Calu3 (cell line): Measurements from ENCODE around the gene SHKBP1. TPM values are rescaled to one million over a fixed set of nuclear protein-coding genes. Genes with fewer than 3 reads are reported as not detected.

Source experiments
- BruUV-seq: library from RNA; stranded (reverse); fragments of 400-500 nt; replicated peaks from 2 replicates; lab custom pipeline; 2021; lab: Mats Ljungman, UMichigan
- CTCF ChIA-PET: fragments of 300-600 bp; sonication (Branson Sonifier 250); formaldehyde crosslinking; loops from one replicate; lab custom pipeline; 2022; ENCODE audit warnings: antibody characterized with exemption; lab: Charles Lee
- DNase-seq: peaks from one replicate; pipeline ENCODE4 v3.0.0; 2022
- H3K27ac Mint-ChIP-seq: one replicate; pipeline ENCODE4 v1.8.0; 2022; ENCODE audit warnings: mixed read lengths; ENCODE audit not compliant: unreplicated experiment
- H3K27me3 Mint-ChIP-seq: one replicate; pipeline ENCODE4 v1.8.0; 2022; ENCODE audit warnings: mixed read lengths; ENCODE audit not compliant: unreplicated experiment
- H3K36me3 Mint-ChIP-seq: one replicate; pipeline ENCODE4 v1.8.0; 2022; ENCODE audit warnings: mild to moderate bottlenecking, moderate library complexity, mixed read lengths; ENCODE audit not compliant: insufficient read depth, unreplicated experiment
- H3K4me1 Mint-ChIP-seq: one replicate; pipeline ENCODE4 v1.8.0; 2022; ENCODE audit warnings: mild to moderate bottlenecking, low read depth, mixed read lengths; ENCODE audit not compliant: unreplicated experiment
- H3K4me3 Mint-ChIP-seq: one replicate; pipeline ENCODE4 v1.8.0; 2022; ENCODE audit warnings: mild to moderate bottlenecking, low read depth, moderate library complexity, mixed read lengths; ENCODE audit not compliant: unreplicated experiment
- H3K9me3 Mint-ChIP-seq: one replicate; pipeline ENCODE4 v1.8.0; 2022; ENCODE audit warnings: low read depth, mixed read lengths; ENCODE audit not compliant: unreplicated experiment
- intact Hi-C: fragments of 100-400 bp; cut with micrococcal nuclease; formaldehyde crosslinking; loops from one replicate; pipeline ENCODE4 v1.10.0; 2022; ENCODE audit not compliant: unreplicated experiment
- total RNA-seq: library from RNA; stranded (reverse); gene quantifications from 2 replicates; pipeline ENCODE4 v1.2.3, GENCODE V29; 2022
- TF ChIP-seq, protein P1 (sequence below): fragments of 200-600 bp; IDR thresholded peaks from one replicate; pipeline ENCODE4 v1.8.0; 2022; ENCODE audit warnings: antibody characterized with exemption; ENCODE audit not compliant: unreplicated experiment

SHKBP1 gene
- total RNA-seq, 1 experiment from 2014 or later = 117 TPM

DNA sequence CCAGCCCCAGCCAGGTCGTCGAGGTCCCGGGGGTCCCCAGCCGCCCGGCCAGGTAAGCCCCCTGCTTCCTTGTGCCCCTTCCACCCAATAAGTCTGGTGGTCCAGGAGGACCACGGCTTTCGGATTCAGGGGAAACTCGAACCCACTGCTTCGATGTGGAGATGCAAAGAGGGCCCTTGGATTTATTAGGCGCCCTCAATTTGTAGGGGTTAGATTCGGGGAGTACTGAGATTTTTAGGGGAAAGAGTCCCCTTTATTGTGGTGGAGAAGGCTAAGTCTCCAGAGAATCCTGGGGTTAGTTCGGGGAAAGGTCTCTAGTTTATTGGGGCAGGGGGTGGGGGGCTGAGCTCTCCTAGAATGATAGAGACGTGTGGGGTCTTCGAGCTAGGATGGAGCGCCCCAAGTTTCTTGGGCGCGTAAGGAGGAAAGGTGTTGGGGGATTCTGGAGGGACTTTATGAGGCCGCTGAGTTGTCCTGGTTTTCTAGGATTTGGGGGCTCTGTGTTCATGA is 20.7 kb downstream of the SHKBP1 start:
- H3K4me1 Mint-ChIP-seq = peaks cover 52% of the 10 kb centered on the region
- no peak for DNase-seq
- intact Hi-C loops = loop anchor here (5.0 to 10.0 kb wide), 2 partner anchors 50 to 133 kb away; partner anchors contain the start of genes BLVRB and SPTBN4
- H3K27me3 Mint-ChIP-seq = peaks cover 65% of the 10 kb centered on the region
- CTCF ChIA-PET = interaction anchor here (1.4 kb wide), 1 partner anchor 56 kb away, joined by 4 read pairs; no protein-coding TSS in a partner anchor
- H3K27ac Mint-ChIP-seq = no peak overlapping the region
- peak overlapping the region; percentile 15 for H3K4me3 Mint-ChIP-seq
- no TSS peak for BruUV-seq
- H3K36me3 Mint-ChIP-seq = peaks cover 34% of the 10 kb centered on the region
- H3K9me3 Mint-ChIP-seq = no peaks in the 10 kb centered on the region
- TF ChIP-seq, protein P1, sequence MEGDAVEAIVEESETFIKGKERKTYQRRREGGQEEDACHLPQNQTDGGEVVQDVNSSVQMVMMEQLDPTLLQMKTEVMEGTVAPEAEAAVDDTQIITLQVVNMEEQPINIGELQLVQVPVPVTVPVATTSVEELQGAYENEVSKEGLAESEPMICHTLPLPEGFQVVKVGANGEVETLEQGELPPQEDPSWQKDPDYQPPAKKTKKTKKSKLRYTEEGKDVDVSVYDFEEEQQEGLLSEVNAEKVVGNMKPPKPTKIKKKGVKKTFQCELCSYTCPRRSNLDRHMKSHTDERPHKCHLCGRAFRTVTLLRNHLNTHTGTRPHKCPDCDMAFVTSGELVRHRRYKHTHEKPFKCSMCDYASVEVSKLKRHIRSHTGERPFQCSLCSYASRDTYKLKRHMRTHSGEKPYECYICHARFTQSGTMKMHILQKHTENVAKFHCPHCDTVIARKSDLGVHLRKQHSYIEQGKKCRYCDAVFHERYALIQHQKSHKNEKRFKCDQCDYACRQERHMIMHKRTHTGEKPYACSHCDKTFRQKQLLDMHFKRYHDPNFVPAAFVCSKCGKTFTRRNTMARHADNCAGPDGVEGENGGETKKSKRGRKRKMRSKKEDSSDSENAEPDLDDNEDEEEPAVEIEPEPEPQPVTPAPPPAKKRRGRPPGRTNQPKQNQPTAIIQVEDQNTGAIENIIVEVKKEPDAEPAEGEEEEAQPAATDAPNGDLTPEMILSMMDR = no peak

- intact Hi-C loops = loop anchor here (5.0 to 10.0 kb wide), 2 partner anchors 51 to 134 kb away; partner anchors contain the start of genes BLVRB and SPTBN4
- H3K27me3 Mint-ChIP-seq = peaks cover 67% of the 10 kb centered on the region
- H3K36me3 Mint-ChIP-seq = peaks cover 38% of the 10 kb centered on the region
- no peaks in the 10 kb centered on the region for H3K9me3 Mint-ChIP-seq
- no peak overlapping the region for H3K4me3 Mint-ChIP-seq
- peaks cover 60% of the 10 kb centered on the region for H3K4me1 Mint-ChIP-seq
- peak; percentile 95 for DNase-seq
- CTCF ChIA-PET = interaction anchor here (0.8 to 1.8 kb wide), 4 partner anchors 49 to 293 kb away, joined by 3 to 6 read pairs (median 4); no protein-coding TSS in a partner anchor
- TF ChIP-seq, protein P1 = peak; percentile 97
- H3K27ac Mint-ChIP-seq = no peak overlapping the region
- BruUV-seq = no TSS peak
These were observed 21.6 kb downstream of the SHKBP1 start for GRCh38 chr19:40598121-40598917.

GRCh38 chr19:40598918-40599307 is 22.2 kb downstream of the SHKBP1 start:
- no TSS peak for BruUV-seq
- H3K4me1 Mint-ChIP-seq = peaks cover 66% of the 10 kb centered on the region
- CTCF ChIA-PET = interaction anchor here (0.8 to 1.8 kb wide), 4 partner anchors 50 to 294 kb away, joined by 3 to 6 read pairs (median 4); no protein-coding TSS in a partner anchor
- no peak overlapping the region for H3K4me3 Mint-ChIP-seq
- H3K27ac Mint-ChIP-seq = no peak overlapping the region
- intact Hi-C loops = loop anchor here (5.0 to 10.0 kb wide), 2 partner anchors 52 to 134 kb away; partner anchors contain the start of genes BLVRB and SPTBN4
- TF ChIP-seq, protein P1 = no peak
- H3K27me3 Mint-ChIP-seq = peaks cover 67% of the 10 kb centered on the region
- H3K36me3 Mint-ChIP-seq = peaks cover 44% of the 10 kb centered on the region
- DNase-seq = no peak
- no peaks in the 10 kb centered on the region for H3K9me3 Mint-ChIP-seq

- Mint-ChIP-seq H3K36me3 (peaks cover 44% of the 10 kb centered on the region), H3K9me3 (no peaks in the 10 kb centered on the region), H3K27ac (no peak overlapping the region), H3K4me1 (peaks cover 67% of the 10 kb centered on the region), H3K4me3 (no peak overlapping the region), H3K27me3 (peaks cover 67% of the 10 kb centered on the region)
- CTCF ChIA-PET = interaction anchor here (0.6 to 1.8 kb wide), 2 partner anchors 294 to 391 kb away, joined by 3 to 6 read pairs; no protein-coding TSS in a partner anchor
- TF ChIP-seq, protein P1 = no peak
- DNase-seq = no peak
- intact Hi-C loops = loop anchor here (5.0 to 10.0 kb wide), 2 partner anchors 52 to 135 kb away; partner anchors contain the start of genes BLVRB and SPTBN4
- BruUV-seq = no TSS peak
These were observed 22.7 kb downstream of the SHKBP1 start for GRCh38 chr19:40599331-40599901.
